ENCODE data around the gene NR4A2. TPM values are rescaled to one million over a fixed set of nuclear protein-coding genes. Genes with fewer than 3 reads are reported as not detected.

The NR4A2 gene
- polyA plus RNA-seq, 1 donor (not counting 4 experiments of a cell fraction or from before 2014, with no cell fraction given) = 4.5 TPM

DNA sequence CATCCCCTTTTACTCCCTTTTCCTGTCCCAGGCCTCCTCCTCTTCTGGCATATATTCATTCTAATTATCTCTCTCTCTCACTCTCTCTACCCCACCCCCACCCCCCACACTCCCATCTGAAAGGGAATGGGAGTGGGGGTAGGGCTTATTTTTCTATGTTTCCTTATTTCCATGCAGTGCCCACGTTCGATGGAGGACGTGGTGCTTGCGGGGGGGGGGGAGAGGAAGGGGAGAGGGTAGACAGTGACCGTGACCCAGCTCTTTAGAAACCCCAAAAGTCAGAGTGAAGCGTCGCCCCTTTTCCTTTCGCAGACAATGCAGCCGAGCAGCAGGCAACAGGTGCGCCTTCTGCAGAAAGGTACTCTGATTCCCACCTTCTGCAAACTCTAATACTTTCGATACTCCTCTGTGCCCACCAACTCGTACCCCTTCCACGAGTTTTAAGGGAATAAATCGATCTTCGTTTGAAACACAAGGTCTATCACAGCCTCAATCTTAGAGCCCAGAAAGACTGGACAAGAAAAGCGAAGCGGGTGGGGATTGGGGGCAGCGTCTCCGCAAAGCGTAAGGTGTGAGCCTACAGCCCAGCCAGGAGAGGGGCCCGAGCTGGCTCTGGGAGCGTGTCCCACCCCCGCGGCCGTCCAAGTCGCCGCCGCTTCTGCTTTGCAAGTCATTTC is 891 bp upstream of the NR4A2 start:
- no peak for TF ChIP-seq EZH2 (IDR thresholded peaks at IDR 0.05; ENCODE audit: low read length)
- TF ChIP-seq, protein P1, sequence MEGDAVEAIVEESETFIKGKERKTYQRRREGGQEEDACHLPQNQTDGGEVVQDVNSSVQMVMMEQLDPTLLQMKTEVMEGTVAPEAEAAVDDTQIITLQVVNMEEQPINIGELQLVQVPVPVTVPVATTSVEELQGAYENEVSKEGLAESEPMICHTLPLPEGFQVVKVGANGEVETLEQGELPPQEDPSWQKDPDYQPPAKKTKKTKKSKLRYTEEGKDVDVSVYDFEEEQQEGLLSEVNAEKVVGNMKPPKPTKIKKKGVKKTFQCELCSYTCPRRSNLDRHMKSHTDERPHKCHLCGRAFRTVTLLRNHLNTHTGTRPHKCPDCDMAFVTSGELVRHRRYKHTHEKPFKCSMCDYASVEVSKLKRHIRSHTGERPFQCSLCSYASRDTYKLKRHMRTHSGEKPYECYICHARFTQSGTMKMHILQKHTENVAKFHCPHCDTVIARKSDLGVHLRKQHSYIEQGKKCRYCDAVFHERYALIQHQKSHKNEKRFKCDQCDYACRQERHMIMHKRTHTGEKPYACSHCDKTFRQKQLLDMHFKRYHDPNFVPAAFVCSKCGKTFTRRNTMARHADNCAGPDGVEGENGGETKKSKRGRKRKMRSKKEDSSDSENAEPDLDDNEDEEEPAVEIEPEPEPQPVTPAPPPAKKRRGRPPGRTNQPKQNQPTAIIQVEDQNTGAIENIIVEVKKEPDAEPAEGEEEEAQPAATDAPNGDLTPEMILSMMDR (optimal IDR thresholded peaks at IDR 0.05 in 1 of 3, IDR thresholded peaks at IDR 0.05 in 1 of 3, conservative IDR thresholded peaks at IDR 0.05 in 1 of 3; ENCODE audit: extremely low read depth in 1 of 3, insufficient read depth in 2 of 3, low read length in 3 of 3) = no peak
- H3K27ac ChIP-seq (ENCODE audit: control insufficient read depth, insufficient read depth, low read length) = peak overlapping the region; percentile 94
- peak overlapping the region; percentile 87 for H3K4me2 ChIP-seq (ENCODE audit: control insufficient read depth, extremely low read depth, insufficient read depth, low read depth, low read length)
- H3K4me1 ChIP-seq (ENCODE audit: control insufficient read depth, extremely low read depth, insufficient read depth, low read length) = peaks cover 7% of the 10 kb centered on the region
- H3K9me3 ChIP-seq (ENCODE audit: control insufficient read depth, low read depth, low read length) = no peaks in the 10 kb centered on the region
- no peaks in the 10 kb centered on the region for H3K36me3 ChIP-seq (ENCODE audit: control insufficient read depth in 2 of 2, extremely low read depth in 1 of 2, insufficient read depth in 2 of 2, low read length in 2 of 2)
- no peaks in the 10 kb centered on the region for H3K9me1 ChIP-seq (ENCODE audit: control insufficient read depth, extremely low read depth, insufficient read depth, low read length)
- no peaks in the 10 kb centered on the region for H4K20me1 ChIP-seq (ENCODE audit: control insufficient read depth, extremely low read depth, insufficient read depth, low read length)
- DNase-seq (ENCODE audit: low read depth, low spot score) (no peak), FAIRE-seq (no peak)
- dilution Hi-C loops (cut with MboI; ENCODE audit: extremely low pct_ligation_motif_present, low sequenced_read_pairs) = no loop called here
- peak overlapping the region; percentile 75 to 90 (median 90) for H3K4me3 ChIP-seq (ENCODE audit: control insufficient read depth in 2 of 3, extremely low read depth in 1 of 3, insufficient read depth in 2 of 3, low read depth in 1 of 3, low read length in 3 of 3)
- peak overlapping the region; percentile 94 for H2AFZ ChIP-seq (ENCODE audit: control insufficient read depth, low read length)
- peak overlapping the region; percentile 93 for H3K9ac ChIP-seq (ENCODE audit: control insufficient read depth, extremely low read depth, insufficient read depth, low read length)
- H3K79me2 ChIP-seq (ENCODE audit: control insufficient read depth, insufficient read depth, low read length) = no peaks in the 10 kb centered on the region
- peaks cover 5% of the 10 kb centered on the region for H3K27me3 ChIP-seq (ENCODE audit: control insufficient read depth, extremely low read depth, insufficient read depth, low read length)

DNA sequence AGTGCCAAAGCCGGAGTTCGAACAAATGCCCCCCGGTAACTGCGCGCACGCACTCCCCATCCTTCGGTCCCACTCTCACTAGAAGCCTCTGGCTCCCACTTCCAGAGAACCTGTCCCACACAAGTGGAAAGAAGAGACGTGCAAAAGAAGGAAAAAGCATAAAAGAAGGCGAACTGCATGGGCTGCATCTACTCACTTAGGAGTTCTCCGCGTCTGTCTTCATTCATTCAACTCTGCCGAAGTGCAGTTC is 312 bp downstream of the NR4A2 start:
- H3K4me2 ChIP-seq (ENCODE audit: control insufficient read depth, extremely low read depth, insufficient read depth, low read depth, low read length) = peak overlapping the region; percentile 87
- no peaks in the 10 kb centered on the region for H3K36me3 ChIP-seq (ENCODE audit: control insufficient read depth in 2 of 2, extremely low read depth in 1 of 2, insufficient read depth in 2 of 2, low read length in 2 of 2)
- H3K79me2 ChIP-seq (ENCODE audit: control insufficient read depth, insufficient read depth, low read length) = no peaks in the 10 kb centered on the region
- peak overlapping the region; percentile 93 for H3K9ac ChIP-seq (ENCODE audit: control insufficient read depth, extremely low read depth, insufficient read depth, low read length)
- peaks cover 7% of the 10 kb centered on the region for H3K4me1 ChIP-seq (ENCODE audit: control insufficient read depth, extremely low read depth, insufficient read depth, low read length)
- H3K9me3 ChIP-seq (ENCODE audit: control insufficient read depth, low read depth, low read length) = no peaks in the 10 kb centered on the region
- peaks cover 5% of the 10 kb centered on the region for H3K27me3 ChIP-seq (ENCODE audit: control insufficient read depth, extremely low read depth, insufficient read depth, low read length)
- no peaks in the 10 kb centered on the region for H4K20me1 ChIP-seq (ENCODE audit: control insufficient read depth, extremely low read depth, insufficient read depth, low read length)
- H3K9me1 ChIP-seq (ENCODE audit: control insufficient read depth, extremely low read depth, insufficient read depth, low read length) = no peaks in the 10 kb centered on the region
- TF ChIP-seq, protein P1 (optimal IDR thresholded peaks at IDR 0.05 in 1 of 3, IDR thresholded peaks at IDR 0.05 in 1 of 3, conservative IDR thresholded peaks at IDR 0.05 in 1 of 3; ENCODE audit: extremely low read depth in 1 of 3, insufficient read depth in 2 of 3, low read length in 3 of 3) = no peak
- no peak for TF ChIP-seq EZH2 (IDR thresholded peaks at IDR 0.05; ENCODE audit: low read length)
- DNase-seq (ENCODE audit: low read depth, low spot score) = no peak
- H3K4me3 ChIP-seq (ENCODE audit: control insufficient read depth in 2 of 3, extremely low read depth in 1 of 3, insufficient read depth in 2 of 3, low read depth in 1 of 3, low read length in 3 of 3) = peak overlapping the region; percentile 75 to 90 (median 90)
- peak overlapping the region; percentile 94 for H3K27ac ChIP-seq (ENCODE audit: control insufficient read depth, insufficient read depth, low read length)
- H2AFZ ChIP-seq (ENCODE audit: control insufficient read depth, low read length) = peak overlapping the region; percentile 94
- dilution Hi-C loops (cut with MboI; ENCODE audit: extremely low pct_ligation_motif_present, low sequenced_read_pairs) = no loop called here
- FAIRE-seq = no peak

Data from keratinocyte (primary cell).